GM10266 (cell line): Measurements from ENCODE around the gene SUMO2.
A peak's percentile ranks its signal among the peaks of the same experiment; 100 is the strongest.

Source experiments
- DNase-seq: peaks from one replicate; pipeline ENCODE4 v3.0.0; 2012; ENCODE audit errors: extremely low spot score
- TF ChIP-seq, protein P1 (sequence below): IDR thresholded peaks from 2 replicates; pipeline ENCODE4 v1.5.1; 2012; ENCODE audit warnings: mild to moderate bottlenecking, low read depth; ENCODE audit not compliant: control insufficient read depth, insufficient read depth; ENCODE audit errors: missing control alignments

SUMO2 gene

DNA sequence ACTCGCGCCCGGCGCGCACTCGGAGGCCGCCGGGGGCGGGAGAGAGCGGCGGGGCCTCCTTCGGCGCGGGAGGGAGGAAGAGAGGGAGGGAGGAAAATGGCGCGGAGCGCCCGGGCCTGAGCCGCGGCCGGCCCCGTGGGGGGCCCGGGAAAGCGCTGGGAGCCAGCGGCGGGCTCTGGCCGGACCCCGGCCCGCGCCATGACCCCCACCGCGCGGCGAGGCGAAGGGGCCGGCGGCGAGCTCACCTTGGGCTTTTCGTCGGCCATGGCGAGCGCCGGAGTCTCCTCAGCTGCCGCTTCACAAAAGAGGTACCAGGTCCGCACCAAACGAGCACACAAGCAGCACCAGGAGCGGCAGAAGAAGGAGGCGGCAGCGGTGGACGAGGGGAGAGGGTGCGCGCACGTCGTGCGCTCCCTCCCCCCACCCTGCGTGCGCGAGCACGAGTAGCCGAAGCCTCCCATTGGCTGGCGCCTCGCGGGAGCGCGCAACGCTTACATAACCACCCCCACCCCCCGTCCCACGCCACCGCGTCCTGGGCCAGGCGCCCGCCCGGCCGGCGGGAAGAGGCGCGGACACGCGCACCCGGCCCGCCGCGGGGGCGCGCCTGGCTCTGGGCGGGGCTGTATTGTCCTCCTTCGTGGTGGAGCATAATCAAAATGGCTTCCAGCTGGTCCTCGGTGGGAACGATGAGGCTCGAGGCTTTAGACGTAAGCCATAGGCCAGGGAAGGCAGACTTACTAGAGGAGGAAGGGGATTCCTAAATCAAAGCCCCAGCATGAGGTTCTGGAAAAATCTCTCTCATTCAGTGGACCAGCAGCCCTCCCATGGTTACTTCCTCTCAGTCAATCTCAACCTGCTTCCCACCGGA is at the start of gene SUMO2:
TSS of gene SUMO2 (minus strand) at position 391 of the 868 bp plus-strand sequence. CDS start at position 266, 125 bp downstream.
- peak; percentile 99 for DNase-seq
- TF ChIP-seq, protein P1, sequence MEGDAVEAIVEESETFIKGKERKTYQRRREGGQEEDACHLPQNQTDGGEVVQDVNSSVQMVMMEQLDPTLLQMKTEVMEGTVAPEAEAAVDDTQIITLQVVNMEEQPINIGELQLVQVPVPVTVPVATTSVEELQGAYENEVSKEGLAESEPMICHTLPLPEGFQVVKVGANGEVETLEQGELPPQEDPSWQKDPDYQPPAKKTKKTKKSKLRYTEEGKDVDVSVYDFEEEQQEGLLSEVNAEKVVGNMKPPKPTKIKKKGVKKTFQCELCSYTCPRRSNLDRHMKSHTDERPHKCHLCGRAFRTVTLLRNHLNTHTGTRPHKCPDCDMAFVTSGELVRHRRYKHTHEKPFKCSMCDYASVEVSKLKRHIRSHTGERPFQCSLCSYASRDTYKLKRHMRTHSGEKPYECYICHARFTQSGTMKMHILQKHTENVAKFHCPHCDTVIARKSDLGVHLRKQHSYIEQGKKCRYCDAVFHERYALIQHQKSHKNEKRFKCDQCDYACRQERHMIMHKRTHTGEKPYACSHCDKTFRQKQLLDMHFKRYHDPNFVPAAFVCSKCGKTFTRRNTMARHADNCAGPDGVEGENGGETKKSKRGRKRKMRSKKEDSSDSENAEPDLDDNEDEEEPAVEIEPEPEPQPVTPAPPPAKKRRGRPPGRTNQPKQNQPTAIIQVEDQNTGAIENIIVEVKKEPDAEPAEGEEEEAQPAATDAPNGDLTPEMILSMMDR, result no peak

- DNase-seq, result no peak
- TF ChIP-seq, protein P1, result no peak
Observed at GRCh38 chr17:75231741-75232464, 49.1 kb upstream of the SUMO2 start.

DNA sequence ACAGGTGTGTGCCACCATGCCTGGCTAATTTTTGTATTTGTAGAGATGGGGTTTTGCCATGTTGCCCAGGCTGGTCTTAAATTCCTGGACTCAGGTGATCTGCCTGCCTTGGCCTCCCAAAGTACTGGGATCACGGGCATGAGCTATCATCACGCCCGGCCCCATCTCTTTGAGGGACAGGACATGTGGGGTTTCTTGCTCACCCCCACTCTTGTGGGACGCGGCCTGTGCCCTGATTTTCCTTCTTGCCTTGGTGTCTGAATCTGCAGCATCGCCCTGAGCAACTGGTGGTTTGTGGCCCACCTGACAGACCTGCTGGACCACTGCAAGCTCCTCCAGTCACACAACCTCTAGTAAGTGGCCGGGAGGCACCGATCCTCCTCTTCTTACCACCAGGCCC is 48.3 kb upstream of the SUMO2 start:
- DNase-seq, result no peak
- TF ChIP-seq, protein P1, result no peak

DNA sequence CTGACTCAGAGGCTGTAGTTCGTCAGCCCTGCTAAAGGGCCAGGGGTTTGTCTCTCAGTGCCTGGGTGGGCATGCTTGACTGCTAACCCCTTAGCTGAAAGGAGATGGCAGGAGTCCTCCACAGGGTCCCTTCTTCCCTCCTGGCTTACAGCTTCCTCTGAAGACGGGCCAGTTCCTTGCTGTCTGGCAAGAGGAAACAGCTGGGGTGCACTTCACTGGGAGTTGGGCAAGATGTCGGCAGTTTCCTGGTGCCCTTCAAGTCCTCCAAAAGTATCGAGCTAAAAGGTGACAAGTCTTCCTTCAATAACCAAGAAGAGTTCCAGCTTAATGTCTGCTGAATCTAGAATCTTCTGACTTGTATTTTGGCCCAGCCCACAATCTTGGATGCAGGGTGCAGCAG is 46.1 kb upstream of the SUMO2 start:
- no peak for DNase-seq
- TF ChIP-seq, protein P1, result no peak

DNA sequence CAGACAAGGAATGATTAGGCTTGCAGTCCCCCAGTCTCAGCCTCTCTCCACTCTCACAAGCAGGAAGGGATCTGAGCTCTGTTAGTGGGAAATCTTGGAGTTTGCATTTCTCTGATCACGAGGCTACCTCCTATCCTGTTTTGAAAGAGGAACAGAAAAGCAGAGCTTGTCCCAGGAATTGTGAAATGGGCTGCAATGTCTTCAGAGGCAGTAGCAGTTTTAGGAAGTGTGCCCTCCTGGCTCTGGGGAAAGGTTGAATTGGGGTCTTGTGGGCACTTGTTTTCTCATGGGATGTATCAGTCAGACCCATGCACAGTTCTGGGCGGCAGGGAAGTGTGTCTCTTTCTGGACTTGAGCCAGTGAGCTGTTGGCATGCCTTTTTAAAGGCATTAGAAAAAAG is 45.5 kb upstream of the SUMO2 start:
- TF ChIP-seq, protein P1, result no peak
- DNase-seq, result no peak

DNA sequence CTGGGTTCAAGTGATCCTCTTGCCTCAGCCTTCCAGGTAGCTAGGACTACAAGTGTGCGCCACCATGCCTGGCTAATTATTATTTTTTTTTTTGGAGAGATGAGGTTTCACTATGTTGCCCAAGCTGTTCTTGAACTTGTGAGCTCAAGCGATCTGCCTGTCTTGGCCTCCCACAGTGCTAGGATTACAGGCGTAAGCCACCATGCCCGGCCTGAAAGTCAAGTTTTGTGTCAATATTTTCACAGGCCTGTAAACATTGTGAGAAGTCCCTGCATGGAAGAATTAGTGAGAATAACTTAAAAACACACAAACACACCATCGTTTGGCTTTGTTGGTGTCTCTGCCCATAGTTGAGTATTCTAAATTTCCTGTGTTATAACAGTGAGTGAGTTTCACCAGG is 45.0 kb upstream of the SUMO2 start:
- TF ChIP-seq, protein P1, result no peak
- DNase-seq, result no peak

DNA sequence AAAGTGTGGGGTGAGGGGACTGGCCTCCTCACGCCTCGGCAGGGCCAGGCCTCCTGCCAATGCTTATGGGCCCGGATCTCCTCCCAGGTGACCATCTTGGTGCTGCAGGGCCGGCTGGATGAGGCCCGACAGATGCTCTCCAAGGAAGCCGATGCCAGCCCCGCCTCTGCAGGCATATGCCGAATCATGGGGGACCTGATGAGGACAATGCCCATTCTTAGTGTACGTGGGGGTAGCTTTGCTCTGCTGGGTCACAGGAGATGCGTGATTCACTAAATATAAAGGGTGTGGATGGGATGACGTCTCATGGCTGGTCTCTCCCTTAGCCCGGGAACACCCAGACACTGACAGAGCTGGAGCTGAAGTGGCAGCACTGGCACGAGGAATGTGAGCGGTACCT is 42.3 kb upstream of the SUMO2 start:
- TF ChIP-seq, protein P1, result no peak
- no peak for DNase-seq
